Fibroblast of mammary gland (primary cell): ENCODE results near the gene KRTAP6-3.

ENCODE experiments used
- DNase-seq: peaks from one replicate; pipeline ENCODE4 v3.0.0-alpha.2; 2010; ENCODE audit warnings: low read depth
- H3K4me3 ChIP-seq: 2 replicates; pipeline ENCODE4 v1.5.1; 2011; ENCODE audit warnings: low read depth, mild to moderate bottlenecking, low read length, moderate library complexity; ENCODE audit not compliant: control insufficient read depth
- TF ChIP-seq, protein P1 (sequence below): conservative IDR thresholded peaks from 2 replicates; pipeline ENCODE4 v1.5.1; 2011; ENCODE audit warnings: low read depth, low read length, inconsistent platforms; ENCODE audit not compliant: control insufficient read depth, insufficient read depth

The KRTAP6-3 gene

DNA sequence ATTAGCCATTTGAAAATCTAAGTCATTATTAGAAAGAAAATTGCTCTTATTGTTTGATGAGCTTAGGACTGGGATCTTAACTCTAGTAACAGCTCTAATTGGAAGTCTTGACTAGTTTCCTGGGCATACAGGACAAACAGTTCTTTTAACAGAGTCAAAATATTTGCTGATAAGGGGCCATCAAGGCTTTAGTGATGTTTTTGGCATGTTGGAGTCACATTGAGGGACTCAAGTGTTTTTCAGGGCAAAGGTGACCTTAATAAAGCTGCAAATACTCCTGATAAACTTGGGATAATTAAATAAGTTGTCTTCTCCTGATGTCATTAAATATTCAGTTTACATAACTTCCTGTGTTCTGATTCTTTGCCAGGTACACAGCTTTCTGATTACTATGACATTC lies 24.6 kb upstream of the KRTAP6-3 start:
- DNase-seq = no peak
- TF ChIP-seq, protein P1, sequence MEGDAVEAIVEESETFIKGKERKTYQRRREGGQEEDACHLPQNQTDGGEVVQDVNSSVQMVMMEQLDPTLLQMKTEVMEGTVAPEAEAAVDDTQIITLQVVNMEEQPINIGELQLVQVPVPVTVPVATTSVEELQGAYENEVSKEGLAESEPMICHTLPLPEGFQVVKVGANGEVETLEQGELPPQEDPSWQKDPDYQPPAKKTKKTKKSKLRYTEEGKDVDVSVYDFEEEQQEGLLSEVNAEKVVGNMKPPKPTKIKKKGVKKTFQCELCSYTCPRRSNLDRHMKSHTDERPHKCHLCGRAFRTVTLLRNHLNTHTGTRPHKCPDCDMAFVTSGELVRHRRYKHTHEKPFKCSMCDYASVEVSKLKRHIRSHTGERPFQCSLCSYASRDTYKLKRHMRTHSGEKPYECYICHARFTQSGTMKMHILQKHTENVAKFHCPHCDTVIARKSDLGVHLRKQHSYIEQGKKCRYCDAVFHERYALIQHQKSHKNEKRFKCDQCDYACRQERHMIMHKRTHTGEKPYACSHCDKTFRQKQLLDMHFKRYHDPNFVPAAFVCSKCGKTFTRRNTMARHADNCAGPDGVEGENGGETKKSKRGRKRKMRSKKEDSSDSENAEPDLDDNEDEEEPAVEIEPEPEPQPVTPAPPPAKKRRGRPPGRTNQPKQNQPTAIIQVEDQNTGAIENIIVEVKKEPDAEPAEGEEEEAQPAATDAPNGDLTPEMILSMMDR = no peak
- no peak overlapping the region for H3K4me3 ChIP-seq

DNA sequence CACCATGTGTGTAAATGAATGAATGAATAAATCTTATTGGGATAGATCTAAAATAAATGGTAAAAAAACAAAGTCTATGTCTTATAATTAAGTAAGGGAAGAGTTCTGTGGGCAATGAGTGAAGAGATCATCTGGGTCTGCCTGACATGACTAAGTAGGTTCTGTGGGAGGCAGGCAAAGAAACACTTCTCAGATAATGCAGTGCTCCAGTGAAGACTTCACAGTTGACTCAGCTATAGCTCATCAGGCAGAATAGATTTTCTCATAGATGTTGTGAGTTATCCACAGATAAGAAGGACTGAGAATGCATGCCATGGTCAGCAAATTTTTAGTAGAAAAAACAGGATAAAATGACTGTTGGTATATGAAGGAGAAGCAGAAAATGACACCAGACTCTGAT lies 14.5 kb upstream of the KRTAP6-3 start:
- TF ChIP-seq, protein P1 = no peak
- no peak for DNase-seq
- H3K4me3 ChIP-seq = no peak overlapping the region

DNA sequence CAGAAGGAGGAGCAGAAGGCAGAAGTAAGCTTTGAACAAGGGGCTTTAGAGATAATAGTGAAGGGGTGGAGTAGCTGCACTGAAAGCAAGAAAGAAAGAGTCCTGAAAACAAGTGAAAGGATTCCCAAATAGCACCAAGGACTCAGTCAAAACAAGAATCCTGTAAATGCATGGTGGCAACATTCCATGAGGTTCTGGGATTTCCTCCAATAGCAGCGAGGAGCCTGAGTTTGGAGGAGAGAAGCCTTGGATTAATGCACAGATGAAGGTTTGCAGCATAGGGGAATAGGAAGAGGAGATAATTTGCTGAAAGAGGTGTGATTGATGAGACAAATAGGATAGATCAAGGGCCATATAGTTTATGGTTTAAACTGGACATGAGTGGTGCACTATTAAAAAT lies 12.9 kb upstream of the KRTAP6-3 start:
- DNase-seq = no peak
- no peak overlapping the region for H3K4me3 ChIP-seq
- TF ChIP-seq, protein P1 = no peak

DNA sequence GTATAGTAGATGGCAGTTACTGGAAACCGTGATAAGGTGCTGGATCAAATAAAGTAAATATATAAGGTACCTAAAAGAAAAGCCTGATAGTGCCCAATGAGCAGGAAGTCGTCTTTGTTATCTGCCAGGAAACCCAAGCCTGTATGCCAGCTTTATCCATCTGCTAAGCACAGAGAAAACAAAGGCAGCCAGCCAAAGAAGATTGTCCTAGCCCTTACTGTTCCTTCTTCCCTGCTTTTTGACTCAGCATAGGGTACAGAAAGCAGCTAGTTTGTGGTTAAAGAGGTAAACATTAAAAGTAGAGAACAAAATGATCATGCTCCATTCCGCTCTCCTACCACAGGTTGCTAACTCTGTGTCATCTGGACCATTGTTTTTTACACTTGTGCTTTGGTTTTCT lies 12.1 kb upstream of the KRTAP6-3 start:
- TF ChIP-seq, protein P1 = no peak
- DNase-seq = no peak
- H3K4me3 ChIP-seq = no peak overlapping the region

DNA sequence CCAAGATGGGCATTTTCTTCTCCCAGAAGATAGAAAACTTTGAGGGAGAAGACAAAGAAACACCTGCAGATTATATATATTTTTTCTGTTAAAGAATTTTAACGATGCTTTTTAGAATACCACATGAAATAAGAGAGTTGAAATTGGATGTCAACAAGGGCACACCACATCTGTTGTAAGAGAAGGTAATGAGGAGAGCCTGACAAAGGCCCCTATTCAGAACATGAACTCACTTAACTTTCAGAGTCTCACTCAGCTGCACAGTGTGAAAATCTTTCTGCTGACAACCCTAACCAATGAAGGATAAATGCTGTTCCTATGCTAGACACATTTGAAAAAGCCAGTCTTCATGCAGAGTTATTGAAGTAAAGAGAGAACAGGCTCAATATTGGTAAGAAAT lies 9.4 kb upstream of the KRTAP6-3 start:
- no peak for DNase-seq
- no peak overlapping the region for H3K4me3 ChIP-seq
- TF ChIP-seq, protein P1 = no peak

DNA sequence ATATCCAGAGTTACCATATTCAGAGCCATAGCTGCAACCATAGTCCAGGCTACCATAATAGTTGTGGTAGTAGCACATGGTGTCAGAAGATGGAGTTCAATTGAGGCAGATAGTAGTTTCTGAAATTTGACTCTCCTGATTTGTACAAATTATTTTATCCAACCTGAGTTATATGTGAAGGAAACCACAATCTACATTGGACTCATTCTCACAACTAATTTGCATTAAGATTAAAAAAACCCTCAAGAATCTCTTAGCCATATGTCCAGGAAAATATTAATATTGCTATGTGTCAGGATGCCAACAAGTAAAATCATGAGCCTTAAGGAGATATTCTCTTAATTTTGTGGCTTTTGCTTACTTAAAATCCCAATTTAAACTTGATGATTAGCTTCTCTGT lies 1.9 kb upstream of the KRTAP6-3 start, which contains the start of gene KRTAP22-2:
Gene KRTAP22-2 (minus strand): TSS at position 101 of the 400 bp plus-strand sequence.
- DNase-seq = no peak
- TF ChIP-seq, protein P1 = no peak
- no peak within 1 kb of the TSS for H3K4me3 ChIP-seq

DNA sequence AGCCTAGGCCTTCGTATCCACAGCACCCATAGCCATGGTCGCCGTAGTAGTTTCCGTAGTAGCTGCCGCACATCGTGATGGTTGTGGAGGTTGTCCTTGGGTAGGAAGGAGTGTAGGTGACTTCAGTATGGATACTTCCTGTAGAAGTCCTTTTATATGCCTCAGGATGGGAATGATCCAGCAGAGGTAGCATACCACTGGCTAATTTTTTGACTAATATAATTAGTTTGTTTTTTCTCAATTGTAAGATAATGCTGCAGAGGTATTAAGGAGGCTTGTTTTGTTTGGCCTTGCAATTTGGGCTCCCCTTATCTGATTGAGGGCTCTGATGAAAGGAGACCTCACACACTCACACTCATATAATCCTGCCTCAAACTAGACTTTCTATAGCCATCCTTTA lies 6.6 kb downstream of the KRTAP6-3 start, which contains the start of gene KRTAP6-2:
Gene KRTAP6-2 (minus strand): TSS at position 101 of the 400 bp plus-strand sequence. CDS start 28 bp downstream, at position 73.
- TF ChIP-seq, protein P1 = no peak
- no peak within 1 kb of the TSS for H3K4me3 ChIP-seq

More for the DNA sequence above, 6.6 kb downstream of the KRTAP6-3 start, which contains the start of gene KRTAP6-2:
- no peak for DNase-seq
